Fibroblast of the conjunctiva (primary cell): Measurements from ENCODE around the gene SAMD11.

ENCODE experiments used
- DNase-seq: peaks from one replicate; pipeline ENCODE4 v3.0.0-alpha.2; 2010; ENCODE audit warnings: low read depth

SAMD11 gene

GRCh38 chr1:916173-917075 is 7.3 kb upstream of the SAMD11 start:
- DNase-seq = no peak

GRCh38 chr1:917076-917459 is 6.7 kb upstream of the SAMD11 start:
- DNase-seq = no peak

GRCh38 chr1:917466-918091 is 6.1 kb upstream of the SAMD11 start:
- no peak for DNase-seq

- DNase-seq = no peak
Measured at GRCh38 chr1:918353-918752, 5.4 kb upstream of the SAMD11 start.

- no peak for DNase-seq
Measured at GRCh38 chr1:918843-919242, 4.9 kb upstream of the SAMD11 start.

- DNase-seq = no peak
Measured at GRCh38 chr1:919271-919872, 4.4 kb upstream of the SAMD11 start.

- no peak for DNase-seq
Measured at GRCh38 chr1:920010-920409, 3.7 kb upstream of the SAMD11 start.

- no peak for DNase-seq
Measured at GRCh38 chr1:920521-920920, 3.2 kb upstream of the SAMD11 start.

- DNase-seq = no peak
Measured at GRCh38 chr1:921011-921837, 2.5 kb upstream of the SAMD11 start.

- no peak for DNase-seq
Measured at GRCh38 chr1:923991-924655, 400 bp downstream of the SAMD11 start.

GRCh38 chr1:924656-925560 is 1.2 kb downstream of the SAMD11 start:
- no peak for DNase-seq

- DNase-seq = no peak
Measured at GRCh38 chr1:925561-926421, 2.1 kb downstream of the SAMD11 start.

- no peak for DNase-seq
Measured at GRCh38 chr1:927234-927633, 3.5 kb downstream of the SAMD11 start.

GRCh38 chr1:927748-928147 is 4.0 kb downstream of the SAMD11 start:
- no peak for DNase-seq

- no peak for DNase-seq
Measured at GRCh38 chr1:928825-929661, 5.3 kb downstream of the SAMD11 start.

GRCh38 chr1:929712-930632 is 6.2 kb downstream of the SAMD11 start:
- no peak for DNase-seq

- no peak for DNase-seq
Measured at GRCh38 chr1:930633-931138, 7.0 kb downstream of the SAMD11 start.
